Endothelial cell of hepatic sinusoid (primary cell): ENCODE measurements around the gene MMP24.
"Not testable (repeated sequence)": the region's sequence is repeated elsewhere in the genome, so short reads cannot be mapped to it uniquely, and the experiment has no call there.

Experiments
- in situ Hi-C: cut with HindIII; loops from 2 replicates; pipeline ENCODE4 v1.10.0; 2017; ENCODE audit warnings: low sequenced_read_pairs

MMP24 gene

GRCh38 chr20:35226126-35226883, at the start of gene MMP24:
MMP24 (plus strand) TSS chr20:35226690; CDS start chr20:35226739, 49 bp downstream.
- in situ Hi-C loops = no loop called here

GRCh38 chr20:35179292-35180212, 46.9 kb upstream of the MMP24 start:
- in situ Hi-C loops = no loop called here

DNA sequence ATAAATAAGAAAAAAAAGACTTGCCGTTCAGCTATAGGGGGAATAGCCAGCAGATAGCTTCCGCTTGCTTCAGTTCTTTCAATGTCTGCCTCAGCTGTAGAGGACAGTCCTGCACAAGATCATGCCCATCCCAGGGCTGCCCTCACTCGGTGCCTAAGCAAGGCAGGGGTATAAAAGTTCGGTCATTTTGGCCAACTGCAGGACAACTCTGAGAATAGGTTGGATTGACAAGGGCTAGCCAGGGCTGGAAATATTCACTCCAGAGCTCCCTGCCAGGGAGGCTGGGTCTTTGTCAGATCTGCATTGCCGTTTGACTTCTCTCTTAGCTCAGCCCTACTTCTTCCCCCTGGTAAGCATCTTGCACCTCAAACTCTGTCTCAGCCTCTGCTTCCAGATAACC, 46.2 kb upstream of the MMP24 start:
- in situ Hi-C loops = no loop called here

DNA sequence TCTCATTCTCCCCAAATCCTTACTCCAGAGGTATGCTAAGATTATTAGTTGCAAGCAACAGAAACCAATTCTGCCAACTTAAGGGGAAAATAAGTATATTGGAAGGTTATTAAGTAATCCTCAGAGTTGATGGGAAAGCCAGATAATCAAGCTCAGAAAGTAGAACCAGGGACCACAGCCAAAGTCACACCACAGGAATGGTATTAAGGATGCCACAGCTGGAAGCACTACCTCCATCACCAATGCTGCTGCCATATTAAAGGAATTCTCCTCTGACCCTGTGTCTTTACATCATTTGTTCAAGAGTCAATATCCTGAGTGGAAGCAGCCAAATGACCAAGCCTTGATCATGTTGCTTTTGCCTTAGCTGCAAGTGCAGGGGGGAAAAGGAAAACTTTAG, 44.8 kb upstream of the MMP24 start:
- in situ Hi-C loops = no loop called here

- in situ Hi-C loops = not testable (repeated sequence)
Measured at GRCh38 chr20:35186691-35187289, 39.7 kb upstream of the MMP24 start.

DNA sequence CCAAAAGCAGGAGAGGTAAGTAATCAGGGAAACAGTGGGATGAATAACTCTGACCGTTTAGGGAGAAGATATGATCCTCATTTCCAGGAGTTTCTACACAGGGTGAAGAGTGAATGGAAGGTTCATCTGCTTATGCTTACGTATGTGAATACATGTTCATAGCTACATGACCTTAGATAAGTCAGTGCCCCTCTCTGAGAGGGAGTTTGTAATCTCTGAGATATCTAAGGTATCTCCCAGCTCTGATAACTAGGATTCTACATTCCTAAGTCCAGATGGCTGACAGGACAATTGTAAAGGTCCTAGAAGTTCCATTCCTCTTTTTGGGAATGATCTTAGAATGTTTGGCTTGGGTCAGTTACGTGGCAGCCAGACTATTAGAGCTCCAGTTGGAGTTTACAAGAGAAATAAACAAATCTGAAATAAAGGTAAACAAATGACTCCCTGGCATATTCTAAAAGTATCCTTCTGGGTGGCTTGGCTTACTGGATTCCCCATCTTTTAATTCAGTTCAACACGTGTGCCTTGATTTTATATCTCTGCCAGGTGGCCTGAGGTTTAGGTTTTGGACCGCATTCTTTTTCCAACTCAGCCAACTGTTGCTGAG, 38.8 kb upstream of the MMP24 start:
- in situ Hi-C loops = no loop called here

GRCh38 chr20:35189223-35189622, 37.3 kb upstream of the MMP24 start:
- in situ Hi-C loops = not testable (repeated sequence)

DNA sequence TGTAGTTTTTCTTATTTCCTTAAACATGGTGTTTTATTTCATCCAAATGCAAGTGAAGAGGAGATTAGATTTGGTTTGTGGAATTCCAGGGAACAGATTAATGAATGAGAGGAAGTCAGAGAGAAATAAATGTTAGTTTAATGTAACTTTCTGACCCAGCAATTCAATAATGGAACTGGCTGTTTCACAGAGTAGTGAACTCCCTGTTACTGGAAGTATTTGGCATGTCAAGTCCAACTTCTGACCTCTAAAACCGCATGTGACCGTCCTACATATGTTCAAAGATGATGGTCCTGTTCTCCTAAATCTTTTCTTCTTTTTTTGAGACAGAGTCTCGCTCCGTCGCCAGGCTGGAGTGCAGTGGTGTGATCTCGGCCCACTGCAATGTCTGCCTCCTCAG, 35.9 kb upstream of the MMP24 start:
- in situ Hi-C loops = loop anchor here (5.0 kb wide), 1 partner anchor 67 kb away; no protein-coding TSS in a partner anchor

- in situ Hi-C loops = loop anchor here (5.0 kb wide), 1 partner anchor 66 kb away; no protein-coding TSS in a partner anchor
Measured at GRCh38 chr20:35191419-35192117, 34.9 kb upstream of the MMP24 start.

DNA sequence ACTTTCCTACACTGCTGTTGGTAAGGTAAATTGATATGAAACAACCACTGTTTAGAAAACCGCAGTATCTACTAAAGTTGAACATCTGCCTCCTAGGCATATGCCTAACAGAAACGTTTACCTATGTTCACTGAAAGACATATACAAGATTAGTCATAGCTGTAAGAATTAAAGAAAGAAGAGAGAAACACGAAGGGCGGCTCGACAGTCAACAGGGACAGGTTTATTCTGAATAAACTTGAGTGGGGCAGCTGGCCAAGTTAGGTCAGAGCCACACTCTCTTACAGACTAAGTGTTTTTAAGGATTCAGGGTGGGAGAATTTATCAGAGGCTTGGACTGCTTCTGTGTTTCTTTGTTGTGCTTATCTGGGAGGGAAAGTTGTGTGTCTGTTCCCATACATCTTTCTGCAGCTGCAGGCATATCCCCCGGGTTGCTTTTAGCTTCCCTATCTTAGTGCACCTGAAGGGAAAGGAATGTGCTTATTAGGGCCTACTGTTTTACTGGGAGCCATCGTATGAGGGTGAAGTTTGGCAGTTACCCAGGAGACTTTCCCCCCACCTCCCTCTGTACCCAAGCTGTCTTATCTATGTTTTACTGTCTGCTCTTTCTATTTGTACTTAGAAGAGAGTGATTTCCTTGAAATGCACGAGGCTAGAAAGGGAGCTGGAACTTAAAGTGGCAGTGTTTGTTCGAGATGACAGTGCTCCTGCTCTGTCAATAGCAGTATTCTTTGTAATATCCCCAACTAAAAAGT, 34.2 kb upstream of the MMP24 start:
- in situ Hi-C loops = loop anchor here (5.0 kb wide), 1 partner anchor 65 kb away; no protein-coding TSS in a partner anchor

GRCh38 chr20:35193031-35193791, 33.3 kb upstream of the MMP24 start:
- in situ Hi-C loops = loop anchor here (5.0 kb wide), 1 partner anchor 64 kb away; no protein-coding TSS in a partner anchor

- in situ Hi-C loops = loop anchor here (5.0 kb wide), 1 partner anchor 74 kb away; no protein-coding TSS in a partner anchor
Measured at GRCh38 chr20:35196313-35196712, 30.2 kb upstream of the MMP24 start.

GRCh38 chr20:35199740-35200139, 26.8 kb upstream of the MMP24 start:
- in situ Hi-C loops = loop anchor here (5.0 kb wide), 1 partner anchor 77 kb away; no protein-coding TSS in a partner anchor

DNA sequence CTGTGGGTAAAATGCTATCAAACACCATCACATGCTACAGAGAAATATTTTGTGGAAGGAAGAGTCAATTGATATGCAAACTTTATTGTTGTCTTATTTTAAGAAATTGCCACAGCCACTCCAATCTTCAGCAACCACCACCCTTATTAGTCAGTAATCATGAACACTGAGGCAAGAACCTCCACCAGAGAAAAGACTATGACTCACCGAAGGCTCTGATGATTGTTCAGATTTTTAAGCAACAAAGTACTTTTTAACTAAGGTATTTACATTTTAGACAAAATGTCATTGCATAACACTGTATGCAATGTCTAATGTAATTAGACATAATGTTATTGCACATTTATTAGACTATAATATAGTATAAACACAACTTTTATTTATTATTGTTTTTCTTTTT, 26.2 kb upstream of the MMP24 start:
- in situ Hi-C loops = no loop called here

GRCh38 chr20:35201467-35201866, 25.0 kb upstream of the MMP24 start:
- in situ Hi-C loops = not testable (repeated sequence)

DNA sequence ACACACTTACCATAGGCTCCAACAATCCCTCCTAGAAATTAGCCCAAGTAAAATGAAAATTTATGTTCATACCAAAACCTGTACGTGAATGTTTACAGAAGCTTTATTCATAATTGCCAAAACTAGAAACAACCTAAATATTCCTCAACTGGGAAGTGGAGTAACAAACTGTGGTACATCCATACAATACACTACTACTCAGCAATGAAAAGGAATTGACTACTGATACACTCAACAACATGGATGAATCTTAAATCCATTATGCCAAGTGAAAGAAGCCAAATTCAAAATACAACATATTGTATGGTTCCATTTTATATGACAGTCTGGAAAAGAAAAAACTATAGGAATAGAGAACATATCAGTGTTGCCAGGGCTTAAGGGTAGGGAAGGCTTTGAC, 19.7 kb upstream of the MMP24 start:
- in situ Hi-C loops = loop anchor here (5.0 kb wide), 1 partner anchor 45 kb away; no protein-coding TSS in a partner anchor

DNA sequence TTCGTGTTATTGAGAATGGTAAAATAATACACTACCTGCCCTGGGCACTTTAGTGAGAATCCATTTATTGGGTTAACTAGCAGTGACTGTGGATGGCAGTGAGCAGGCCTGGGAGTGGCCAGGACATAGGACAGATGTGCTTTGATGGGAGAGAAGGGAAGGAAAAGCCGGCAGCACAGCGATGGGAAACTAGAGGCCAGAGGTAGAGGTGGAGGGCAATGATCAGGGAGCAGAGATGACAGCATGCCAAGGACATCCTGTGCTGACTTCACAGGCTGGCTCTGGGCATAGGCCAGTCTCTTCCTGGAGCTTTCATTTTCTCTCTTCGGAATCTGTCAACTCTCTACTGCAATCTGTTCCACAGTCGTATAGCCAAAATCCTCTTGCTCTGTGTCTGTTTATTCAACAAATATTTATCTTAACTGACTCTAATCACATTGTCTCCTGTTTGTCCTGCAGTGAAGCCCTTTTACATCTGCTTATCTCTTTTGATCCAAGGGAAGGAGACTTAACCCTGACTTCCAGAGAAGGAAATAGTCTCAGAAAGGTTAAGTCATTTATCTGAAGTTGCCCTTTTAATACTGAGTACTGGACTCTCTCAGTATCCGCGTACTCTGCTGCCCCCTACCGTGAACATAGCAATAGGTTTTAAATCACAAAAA, 18.4 kb upstream of the MMP24 start:
- in situ Hi-C loops = loop anchor here (5.0 kb wide), 1 partner anchor 46 kb away; no protein-coding TSS in a partner anchor
